ENCODE data around the gene FSTL4.

FSTL4 gene

DNA sequence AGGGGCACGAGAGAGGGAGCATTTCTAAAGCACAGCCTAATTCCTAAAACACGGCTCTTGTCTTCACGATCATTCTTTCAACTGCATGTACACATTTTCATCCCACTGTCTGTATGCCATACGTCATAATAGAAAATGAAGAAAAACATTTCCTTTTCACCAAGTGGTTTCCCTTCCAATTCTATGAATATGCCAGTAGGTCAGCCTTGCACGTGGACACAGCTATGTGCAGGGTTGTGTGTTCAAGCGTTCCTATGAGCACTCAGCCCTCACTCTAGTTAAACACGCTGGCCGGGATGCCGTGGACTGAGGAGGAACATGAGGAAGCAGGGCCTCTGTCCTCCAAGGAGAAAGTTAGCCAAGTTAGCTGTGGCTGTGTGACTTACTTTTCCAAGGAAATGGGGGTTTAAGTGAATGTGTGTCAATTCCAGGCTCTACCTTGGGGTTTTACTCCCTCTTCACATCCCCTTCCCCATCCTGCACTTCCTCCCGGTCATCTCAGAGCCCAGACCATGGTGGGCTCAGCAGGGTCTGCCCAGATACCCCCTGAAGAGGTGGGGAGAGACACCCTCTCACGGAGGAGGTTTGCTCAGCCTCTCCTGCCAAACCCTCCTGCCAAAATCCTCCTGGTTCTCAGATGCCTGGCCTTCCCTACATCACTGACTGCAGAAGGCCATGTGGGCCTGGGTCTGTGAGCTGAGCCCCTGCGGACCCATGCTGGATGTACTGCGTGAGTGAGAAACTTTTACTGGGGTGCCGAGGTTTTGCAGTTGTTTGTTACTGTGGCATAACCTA, 230.6 kb downstream of the FSTL4 start:
- no peak overlapping the region for H3K27ac ChIP-seq
- TF ChIP-seq ZFX (IDR thresholded peaks at IDR 0.05; ENCODE audit: borderline replicate concordance) = no peak
- TF ChIP-seq, protein P1, sequence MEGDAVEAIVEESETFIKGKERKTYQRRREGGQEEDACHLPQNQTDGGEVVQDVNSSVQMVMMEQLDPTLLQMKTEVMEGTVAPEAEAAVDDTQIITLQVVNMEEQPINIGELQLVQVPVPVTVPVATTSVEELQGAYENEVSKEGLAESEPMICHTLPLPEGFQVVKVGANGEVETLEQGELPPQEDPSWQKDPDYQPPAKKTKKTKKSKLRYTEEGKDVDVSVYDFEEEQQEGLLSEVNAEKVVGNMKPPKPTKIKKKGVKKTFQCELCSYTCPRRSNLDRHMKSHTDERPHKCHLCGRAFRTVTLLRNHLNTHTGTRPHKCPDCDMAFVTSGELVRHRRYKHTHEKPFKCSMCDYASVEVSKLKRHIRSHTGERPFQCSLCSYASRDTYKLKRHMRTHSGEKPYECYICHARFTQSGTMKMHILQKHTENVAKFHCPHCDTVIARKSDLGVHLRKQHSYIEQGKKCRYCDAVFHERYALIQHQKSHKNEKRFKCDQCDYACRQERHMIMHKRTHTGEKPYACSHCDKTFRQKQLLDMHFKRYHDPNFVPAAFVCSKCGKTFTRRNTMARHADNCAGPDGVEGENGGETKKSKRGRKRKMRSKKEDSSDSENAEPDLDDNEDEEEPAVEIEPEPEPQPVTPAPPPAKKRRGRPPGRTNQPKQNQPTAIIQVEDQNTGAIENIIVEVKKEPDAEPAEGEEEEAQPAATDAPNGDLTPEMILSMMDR (IDR thresholded peaks at IDR 0.05) = no peak

DNA sequence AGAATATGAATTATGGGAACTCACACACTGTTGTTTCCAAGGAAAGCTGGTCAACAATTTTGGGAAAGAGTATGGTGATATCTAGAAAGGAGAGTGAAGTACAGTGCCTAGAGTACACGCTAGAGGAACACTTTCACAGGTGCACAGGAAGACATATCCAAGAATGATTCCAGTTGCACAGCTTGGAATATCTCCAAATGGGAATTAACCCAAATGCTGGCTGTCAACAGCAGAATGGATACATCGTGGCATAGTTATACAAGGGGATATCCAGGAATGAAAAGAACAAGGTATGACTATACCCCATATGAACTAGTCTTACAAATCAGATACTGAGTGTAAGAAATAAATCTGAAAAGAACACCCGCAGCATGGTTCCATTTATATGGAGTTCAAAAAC, 231.3 kb downstream of the FSTL4 start:
- no peak overlapping the region for H3K27ac ChIP-seq
- TF ChIP-seq ZFX (IDR thresholded peaks at IDR 0.05; ENCODE audit: borderline replicate concordance) = no peak
- TF ChIP-seq, protein P1 (IDR thresholded peaks at IDR 0.05) = no peak

DNA sequence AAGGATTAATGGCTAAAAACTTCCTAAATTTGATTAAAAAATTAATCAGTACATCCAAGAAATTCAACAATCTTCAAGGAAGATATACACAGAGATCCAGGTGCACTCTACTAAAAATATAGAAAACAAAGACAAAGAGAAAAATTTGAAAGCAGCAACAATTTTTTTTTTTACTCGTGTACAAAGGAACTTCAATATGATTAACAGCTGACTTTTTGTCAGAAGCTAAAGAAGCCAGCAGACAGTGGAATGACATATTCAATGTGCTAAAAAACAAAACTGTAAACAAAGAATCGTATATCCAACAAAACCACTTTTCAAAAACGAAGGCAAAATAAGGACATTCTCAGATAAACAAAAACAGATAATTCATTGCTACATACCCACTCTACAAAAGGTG, 234.6 kb downstream of the FSTL4 start:
- no peak overlapping the region for H3K27ac ChIP-seq
- no peak for TF ChIP-seq ZFX (IDR thresholded peaks at IDR 0.05; ENCODE audit: borderline replicate concordance)
- TF ChIP-seq, protein P1 (IDR thresholded peaks at IDR 0.05) = no peak

DNA sequence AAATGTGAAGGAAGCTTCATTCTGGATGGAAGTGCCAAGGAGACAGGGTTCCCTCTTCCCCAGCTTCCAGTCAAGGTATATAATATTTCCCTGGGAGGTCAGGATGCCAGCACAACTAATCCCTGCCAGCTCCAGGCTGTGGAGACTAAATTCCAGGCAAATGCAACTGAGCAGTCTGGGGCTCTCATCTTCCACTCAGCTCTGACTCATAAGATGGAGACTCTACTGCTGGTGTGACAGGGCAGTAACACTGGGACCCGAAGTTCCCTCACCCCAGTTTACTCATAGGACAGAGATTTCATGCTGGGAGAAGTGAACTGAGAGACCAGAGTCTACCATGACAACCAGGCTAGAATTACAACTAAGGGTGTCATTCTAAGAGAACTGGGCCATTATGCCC, 235.4 kb downstream of the FSTL4 start:
- H3K27ac ChIP-seq = no peak overlapping the region
- TF ChIP-seq, protein P1 (IDR thresholded peaks at IDR 0.05) = no peak
- TF ChIP-seq ZFX (IDR thresholded peaks at IDR 0.05; ENCODE audit: borderline replicate concordance) = no peak

DNA sequence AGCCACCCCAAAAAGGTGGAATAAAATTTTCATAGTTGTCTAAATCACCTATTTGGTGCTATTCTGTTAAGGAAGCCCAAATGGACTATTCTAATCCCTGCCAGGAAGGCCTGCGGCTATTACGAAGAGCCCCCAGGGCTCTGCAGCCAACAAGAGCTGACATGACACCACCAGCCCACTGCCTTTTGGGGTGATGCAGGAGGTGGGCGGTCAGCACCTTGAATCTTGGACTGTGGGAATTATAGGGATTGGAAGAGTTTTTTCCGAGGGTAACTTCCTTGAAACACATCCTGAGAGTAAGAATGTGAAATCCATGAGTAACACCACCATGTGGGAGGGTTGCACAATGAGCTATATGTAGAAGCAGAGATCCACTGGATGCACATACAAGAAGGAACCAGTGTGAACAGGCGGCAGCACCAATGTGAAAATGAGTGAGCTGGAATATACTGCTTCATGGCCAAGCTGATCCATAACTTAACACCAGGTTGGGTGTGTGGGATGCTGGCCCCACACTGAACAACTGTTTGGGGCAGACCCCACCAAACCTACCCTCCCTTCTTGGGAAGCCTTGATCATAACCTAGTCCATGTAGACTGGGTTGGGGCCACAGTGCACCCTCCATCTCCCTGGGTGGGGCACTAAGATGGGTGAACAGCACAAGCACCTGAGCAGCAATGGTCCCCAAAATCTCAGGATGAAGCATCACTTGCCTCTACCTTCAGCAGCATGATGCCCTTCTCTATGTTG, 239.0 kb downstream of the FSTL4 start:
- no peak overlapping the region for H3K27ac ChIP-seq
- TF ChIP-seq, protein P1 (IDR thresholded peaks at IDR 0.05) = no peak
- TF ChIP-seq ZFX (IDR thresholded peaks at IDR 0.05; ENCODE audit: borderline replicate concordance) = no peak

DNA sequence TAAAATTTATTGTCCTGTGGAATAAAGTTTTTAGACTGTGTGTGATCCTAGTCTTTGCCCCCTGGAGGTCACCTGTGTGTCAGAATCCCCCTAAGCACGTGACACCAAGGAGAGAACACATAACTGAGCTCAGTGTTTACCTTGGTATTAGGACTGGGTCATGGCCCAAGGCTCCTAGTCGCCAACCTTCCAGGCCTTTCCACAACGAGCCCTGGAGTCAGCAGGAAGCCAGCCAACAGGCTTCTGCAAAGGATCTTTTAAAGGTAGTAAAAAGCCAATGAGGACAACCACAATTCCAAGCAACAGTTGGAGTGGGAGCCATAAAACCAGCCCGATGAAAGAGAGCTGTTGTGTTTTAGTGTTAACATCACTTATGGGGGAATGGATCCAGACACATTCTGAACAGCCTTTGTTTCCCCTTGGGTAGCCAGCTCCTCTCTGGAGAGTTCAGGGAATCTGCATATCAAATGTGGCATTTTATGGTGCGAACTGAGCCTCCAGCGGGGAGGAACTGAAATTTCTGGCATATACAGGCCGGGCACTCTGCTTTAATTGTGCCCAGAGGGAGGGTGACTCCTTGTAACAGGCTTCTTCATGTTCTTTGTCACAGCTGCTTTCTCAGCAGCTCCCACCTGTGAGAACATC, 239.9 kb downstream of the FSTL4 start:
- no peak overlapping the region for H3K27ac ChIP-seq
- no peak for TF ChIP-seq ZFX (IDR thresholded peaks at IDR 0.05; ENCODE audit: borderline replicate concordance)
- TF ChIP-seq, protein P1 (IDR thresholded peaks at IDR 0.05) = no peak
